ENCODE results near the gene KDSR. TPM values are rescaled to one million over a fixed set of nuclear protein-coding genes. Genes with fewer than 3 reads are reported as not detected.

KDSR gene
- total RNA-seq, 1 donor from 2014 or later, result 208 TPM

DNA sequence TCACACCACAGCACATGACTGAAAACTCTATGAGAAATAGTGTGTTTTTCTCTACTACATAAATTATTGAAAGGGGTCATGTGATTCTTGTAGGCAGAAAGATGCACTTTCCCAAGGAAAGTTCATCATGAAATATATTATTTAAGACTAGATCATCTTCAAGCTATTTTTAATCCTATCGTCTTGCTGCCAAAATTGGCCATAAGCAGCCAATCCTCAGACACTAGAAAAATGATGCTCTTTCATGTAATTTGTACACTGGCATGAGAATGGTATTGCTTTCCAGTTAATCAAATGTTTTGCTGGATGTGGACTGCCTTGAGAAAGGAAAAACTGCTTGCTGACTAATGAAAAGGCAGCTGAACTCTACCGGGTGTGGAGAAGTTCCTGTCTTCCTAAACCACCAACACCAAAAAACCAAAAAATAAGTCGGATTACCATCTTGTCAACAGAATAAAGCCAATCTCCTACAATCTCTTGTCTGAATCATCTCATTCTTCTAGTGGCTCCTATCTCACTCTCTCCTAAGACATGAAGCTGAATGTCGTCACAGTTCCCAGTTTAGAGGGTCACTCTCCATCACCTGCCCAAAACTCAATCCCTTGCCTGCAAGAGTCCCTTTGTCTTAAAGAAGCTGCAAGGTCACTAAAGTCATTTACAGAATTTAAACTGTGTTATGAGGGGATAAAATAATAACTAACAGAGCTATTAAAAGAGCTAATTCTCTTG is 52.8 kb downstream of the KDSR start:
- TF ChIP-seq, protein P1, sequence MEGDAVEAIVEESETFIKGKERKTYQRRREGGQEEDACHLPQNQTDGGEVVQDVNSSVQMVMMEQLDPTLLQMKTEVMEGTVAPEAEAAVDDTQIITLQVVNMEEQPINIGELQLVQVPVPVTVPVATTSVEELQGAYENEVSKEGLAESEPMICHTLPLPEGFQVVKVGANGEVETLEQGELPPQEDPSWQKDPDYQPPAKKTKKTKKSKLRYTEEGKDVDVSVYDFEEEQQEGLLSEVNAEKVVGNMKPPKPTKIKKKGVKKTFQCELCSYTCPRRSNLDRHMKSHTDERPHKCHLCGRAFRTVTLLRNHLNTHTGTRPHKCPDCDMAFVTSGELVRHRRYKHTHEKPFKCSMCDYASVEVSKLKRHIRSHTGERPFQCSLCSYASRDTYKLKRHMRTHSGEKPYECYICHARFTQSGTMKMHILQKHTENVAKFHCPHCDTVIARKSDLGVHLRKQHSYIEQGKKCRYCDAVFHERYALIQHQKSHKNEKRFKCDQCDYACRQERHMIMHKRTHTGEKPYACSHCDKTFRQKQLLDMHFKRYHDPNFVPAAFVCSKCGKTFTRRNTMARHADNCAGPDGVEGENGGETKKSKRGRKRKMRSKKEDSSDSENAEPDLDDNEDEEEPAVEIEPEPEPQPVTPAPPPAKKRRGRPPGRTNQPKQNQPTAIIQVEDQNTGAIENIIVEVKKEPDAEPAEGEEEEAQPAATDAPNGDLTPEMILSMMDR (IDR thresholded peaks at IDR 0.05), result no peak
- no peaks in the 10 kb centered on the region for H3K36me3 ChIP-seq
- no peak for DNase-seq (ENCODE audit: low spot score in 2 of 2)
- H3K4me3 ChIP-seq, result peak overlapping the region in 1 of 2 donors; percentile 68
- no peak overlapping the region for H3K27ac ChIP-seq
- H3K4me1 ChIP-seq, result peaks cover 5 to 21% of the 10 kb centered on the region in 2 donors
- H3K27me3 ChIP-seq, result no peaks in the 10 kb centered on the region
- no peaks in the 10 kb centered on the region for H3K9me3 ChIP-seq
- intact Hi-C loops (cut with DNase I), result no loop called here

DNA sequence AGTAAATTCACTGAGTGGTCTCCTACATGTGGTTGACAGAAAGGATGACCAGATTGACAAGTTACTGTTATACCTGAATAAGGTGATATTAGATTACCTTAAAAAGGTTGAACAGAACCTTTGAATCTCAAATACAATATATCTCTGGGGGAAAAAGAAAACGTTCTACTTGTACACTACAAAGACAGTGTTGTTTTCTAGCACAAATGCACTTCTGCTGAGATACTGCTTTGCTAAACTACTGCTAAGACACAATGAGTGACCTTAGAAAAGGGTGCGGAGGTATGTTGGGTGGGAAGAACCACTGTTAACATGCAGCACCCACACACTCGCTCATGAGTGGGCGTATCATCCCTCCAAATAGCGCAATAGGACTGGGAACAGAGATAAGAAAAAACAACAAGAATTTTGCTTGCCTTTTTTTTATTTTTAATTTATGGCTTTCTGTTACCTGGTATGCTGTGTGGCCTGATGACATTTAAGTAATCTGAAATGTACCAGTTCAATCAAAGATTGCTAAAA is 53.5 kb downstream of the KDSR start:
- peaks cover 5 to 21% of the 10 kb centered on the region in 2 donors for H3K4me1 ChIP-seq
- H3K9me3 ChIP-seq, result no peaks in the 10 kb centered on the region
- DNase-seq (ENCODE audit: low spot score in 2 of 2), result no peak
- H3K27me3 ChIP-seq, result no peaks in the 10 kb centered on the region
- intact Hi-C loops (cut with DNase I), result no loop called here
- TF ChIP-seq, protein P1 (IDR thresholded peaks at IDR 0.05), result no peak
- H3K27ac ChIP-seq, result no peak overlapping the region
- H3K4me3 ChIP-seq, result no peak overlapping the region
- H3K36me3 ChIP-seq, result no peaks in the 10 kb centered on the region

DNA sequence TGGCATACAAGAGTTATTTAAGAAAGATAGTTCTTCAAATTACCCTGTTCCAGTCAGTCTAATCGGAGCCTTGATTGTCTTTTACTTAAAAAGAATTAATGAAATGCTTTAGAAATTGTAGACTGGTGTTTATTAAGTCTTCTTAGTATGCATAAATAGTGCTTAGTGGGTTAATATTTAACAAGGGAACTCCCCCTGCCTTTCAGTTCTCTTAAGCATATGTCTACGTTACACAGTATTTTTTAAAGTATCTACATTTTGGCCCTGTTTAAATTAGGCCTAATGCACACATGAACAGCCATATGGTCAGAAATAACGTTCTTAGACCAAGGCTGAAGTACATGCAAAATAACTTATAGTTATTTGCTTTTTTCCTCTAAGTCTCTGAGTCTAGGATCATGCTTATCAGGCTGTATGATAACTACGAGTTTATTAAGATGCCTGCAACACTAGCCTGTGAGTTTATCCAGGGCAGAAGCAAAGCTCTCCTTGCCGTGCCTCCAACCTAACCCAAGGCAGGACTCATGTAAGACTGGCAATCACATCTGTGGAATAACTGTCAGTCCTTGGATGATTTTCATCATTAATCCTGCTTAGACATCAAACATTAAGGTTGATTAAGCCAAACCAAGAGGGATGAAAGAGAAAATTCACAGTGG is 54.1 kb downstream of the KDSR start:
- Histone ChIP-seq H3K9me3 (no peaks in the 10 kb centered on the region), H3K27me3 (no peaks in the 10 kb centered on the region), H3K4me3 (no peak overlapping the region), H3K36me3 (no peaks in the 10 kb centered on the region), H3K27ac (no peak overlapping the region), H3K4me1 (peaks cover 5 to 21% of the 10 kb centered on the region in 2 donors)
- intact Hi-C loops (cut with DNase I), result no loop called here
- DNase-seq (ENCODE audit: low spot score in 2 of 2), result no peak
- TF ChIP-seq, protein P1 (IDR thresholded peaks at IDR 0.05), result no peak

DNA sequence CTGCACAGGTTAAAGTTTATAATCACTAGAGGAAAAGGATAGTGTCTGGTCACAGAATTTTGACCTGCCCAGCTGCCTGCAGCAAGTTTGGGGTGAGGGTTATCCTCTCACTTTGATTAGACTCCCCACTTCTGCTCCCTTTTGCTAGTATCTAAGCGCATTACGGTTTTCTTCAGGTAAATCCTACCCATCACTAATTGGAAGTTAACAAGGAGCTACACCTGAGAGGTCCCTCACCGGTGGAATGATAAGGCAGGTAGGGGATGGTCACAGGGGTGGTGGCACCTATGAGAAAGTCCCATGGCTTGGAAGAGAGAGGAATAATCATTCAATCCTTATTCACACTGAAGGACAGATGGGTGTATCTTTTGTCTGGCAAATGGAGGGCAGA is 55.0 kb downstream of the KDSR start:
- Histone ChIP-seq H3K4me1 (peaks cover 2 to 21% of the 10 kb centered on the region in 2 donors), H3K36me3 (no peaks in the 10 kb centered on the region), H3K27me3 (no peaks in the 10 kb centered on the region), H3K4me3 (no peak overlapping the region), H3K27ac (no peak overlapping the region), H3K9me3 (no peaks in the 10 kb centered on the region)
- intact Hi-C loops (cut with DNase I), result no loop called here
- TF ChIP-seq, protein P1 (IDR thresholded peaks at IDR 0.05), result no peak
- DNase-seq (ENCODE audit: low spot score in 2 of 2), result no peak

DNA sequence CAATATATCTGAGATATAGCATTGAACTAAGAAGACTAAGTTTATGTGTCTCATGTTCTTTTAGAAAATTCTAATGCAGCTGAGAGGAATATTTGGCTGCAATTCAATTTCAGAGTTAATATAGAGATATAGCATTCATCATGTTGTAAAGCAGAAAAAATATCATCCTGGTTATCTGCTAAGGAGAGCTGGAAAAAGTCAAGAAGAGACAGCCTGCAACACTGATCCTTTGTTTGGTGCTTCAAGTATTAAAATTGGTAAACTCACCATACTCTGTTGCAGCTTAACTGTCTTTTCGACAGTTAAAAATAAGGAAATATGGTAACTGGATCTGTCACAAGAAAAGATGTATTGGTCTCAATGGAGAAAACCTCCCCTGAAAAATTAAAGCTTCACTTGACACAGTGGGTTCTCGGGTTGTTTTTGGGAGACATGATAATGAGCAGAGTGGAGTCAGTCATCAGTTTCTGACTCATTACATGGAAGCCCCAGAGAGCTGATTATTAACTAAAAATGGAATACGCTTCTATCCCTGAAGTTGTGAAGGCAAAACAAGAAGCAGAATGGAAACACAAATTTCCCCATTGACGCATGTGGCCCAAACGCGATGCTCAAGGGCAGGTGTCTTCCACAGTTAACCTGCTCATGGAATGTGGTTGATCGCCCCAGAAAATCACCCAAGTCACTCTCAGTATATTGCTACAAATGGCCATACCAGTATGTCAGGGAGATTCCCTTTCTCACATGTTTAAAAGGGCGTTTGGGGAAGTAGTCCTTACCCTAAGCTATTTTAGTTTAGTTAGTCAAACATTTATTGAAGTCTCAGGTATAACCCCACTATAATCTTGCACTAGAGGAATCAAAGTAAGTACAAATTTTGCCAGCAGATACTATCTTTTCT is 55.6 kb downstream of the KDSR start:
- Histone ChIP-seq H3K36me3 (no peaks in the 10 kb centered on the region), H3K4me3 (no peak overlapping the region), H3K27me3 (no peaks in the 10 kb centered on the region), H3K9me3 (no peaks in the 10 kb centered on the region), H3K27ac (no peak overlapping the region), H3K4me1 (peaks cover 2 to 21% of the 10 kb centered on the region in 2 donors)
- intact Hi-C loops (cut with DNase I), result no loop called here
- TF ChIP-seq, protein P1 (IDR thresholded peaks at IDR 0.05), result no peak
- no peak for DNase-seq (ENCODE audit: low spot score in 2 of 2)
